ENCODE measurements around the gene TBC1D20.

TBC1D20 gene

DNA sequence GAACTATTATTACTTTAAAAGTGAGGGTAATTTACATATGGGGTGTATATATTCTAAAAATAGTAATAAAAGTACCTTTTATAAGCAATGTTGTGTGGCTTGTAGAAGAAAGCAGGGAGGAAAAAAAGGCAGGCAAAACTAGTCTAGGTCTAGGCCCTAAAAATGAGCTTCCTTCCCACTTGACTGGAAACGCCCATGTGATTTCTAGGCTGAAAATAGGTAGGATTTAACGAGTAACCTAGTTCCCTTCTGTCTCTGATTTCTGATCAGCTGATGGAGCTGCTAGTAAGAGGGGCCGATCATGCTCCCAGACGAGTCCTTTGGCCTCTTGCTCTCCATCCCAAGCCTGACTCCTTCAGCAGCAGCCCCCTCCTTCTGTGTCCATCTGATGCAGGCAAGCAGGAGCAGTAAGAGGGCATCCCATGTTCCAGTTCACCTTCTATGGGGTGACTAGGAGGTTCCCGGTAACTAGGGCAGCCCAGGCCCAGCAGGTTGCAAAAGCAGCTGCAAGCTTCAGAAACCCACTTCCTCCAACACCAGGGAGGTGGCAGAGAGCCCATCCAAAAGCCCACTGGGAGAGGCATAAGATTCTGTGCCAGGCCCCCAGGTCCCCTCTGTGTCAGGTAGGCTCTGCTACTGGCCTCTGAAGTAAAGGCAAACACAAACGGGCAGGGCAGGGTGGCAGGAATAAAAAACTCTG lies 24.4 kb downstream of the TBC1D20 start:
- DNase-seq: no peak

GRCh38 chr20:436476-436875 lies 25.9 kb downstream of the TBC1D20 start:
- no peak for DNase-seq

- no peak for DNase-seq
Measured at GRCh38 chr20:435558-435957, 26.8 kb downstream of the TBC1D20 start.

DNA sequence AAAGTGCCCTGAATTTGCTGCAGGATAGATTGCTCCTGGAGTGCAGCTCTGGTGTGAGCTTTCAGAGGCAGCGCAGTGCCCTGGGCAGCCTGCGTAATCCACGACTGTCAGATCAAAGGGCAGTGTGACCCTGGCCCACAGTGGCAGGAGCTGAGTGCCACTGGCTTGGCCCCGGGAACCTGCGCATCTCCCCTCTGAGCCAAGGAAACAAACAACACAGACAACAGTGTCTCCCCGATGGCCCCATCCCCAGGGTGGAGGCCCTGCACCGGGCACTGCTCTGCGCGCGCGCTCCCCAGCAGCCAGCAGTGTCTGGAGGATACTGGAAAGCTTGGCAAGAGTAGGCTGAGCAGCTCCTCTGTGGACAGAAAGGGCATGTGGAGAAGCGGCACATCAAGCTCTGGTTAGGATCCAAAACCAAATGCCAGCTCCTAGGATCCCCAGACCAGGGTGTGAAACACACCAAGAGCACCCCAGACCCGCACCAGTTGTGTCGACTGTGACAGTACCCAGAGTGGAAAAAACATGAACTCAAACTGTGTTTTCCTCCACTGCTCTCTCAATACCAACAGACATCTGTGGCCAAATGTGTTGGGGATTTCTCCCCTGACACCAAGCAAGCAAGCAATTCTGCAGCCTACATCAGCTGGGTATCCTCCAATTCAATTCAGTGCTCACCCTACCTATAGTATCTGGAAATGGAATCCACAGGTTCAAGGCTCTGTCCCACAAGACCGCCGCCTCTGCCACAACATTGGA lies 27.5 kb downstream of the TBC1D20 start:
- no peak for DNase-seq

GRCh38 chr20:434221-434620 lies 28.1 kb downstream of the TBC1D20 start:
- DNase-seq: no peak

DNA sequence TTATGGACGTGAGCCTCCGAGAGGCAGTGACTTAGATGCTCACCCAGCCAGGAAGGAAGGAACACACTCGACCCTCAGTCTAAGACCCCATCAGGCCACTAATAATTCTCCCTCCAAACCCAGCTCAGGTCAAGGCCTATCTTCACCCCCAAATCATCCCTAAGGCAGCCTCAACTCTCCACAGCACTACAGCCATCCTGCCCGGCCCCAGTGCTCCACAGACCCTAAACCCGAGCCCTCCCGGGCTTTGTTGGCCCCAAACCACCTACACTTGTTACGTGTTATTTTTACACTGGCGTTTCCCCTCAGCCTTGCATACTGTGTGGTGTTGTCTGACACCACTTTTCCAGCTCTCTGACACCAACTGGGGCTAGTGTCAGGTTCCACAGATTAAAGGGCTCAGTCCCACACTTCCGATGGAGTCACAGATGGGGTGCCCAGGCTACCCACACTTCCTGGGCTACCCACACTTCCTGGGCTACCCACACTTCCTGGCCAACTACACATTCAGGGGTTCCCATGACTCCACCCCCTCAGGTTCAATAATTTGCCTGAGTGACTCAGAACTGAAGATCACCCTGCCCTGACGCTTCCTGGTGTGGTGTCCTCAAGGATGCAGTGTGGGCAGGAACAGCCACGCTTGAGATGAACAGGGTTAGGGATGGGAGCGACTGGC lies 28.9 kb downstream of the TBC1D20 start:
- no peak for DNase-seq

- no peak for DNase-seq
Measured at GRCh38 chr20:432677-433299, 29.5 kb downstream of the TBC1D20 start.

GRCh38 chr20:432208-432607 lies 30.1 kb downstream of the TBC1D20 start:
- DNase-seq: no peak

DNA sequence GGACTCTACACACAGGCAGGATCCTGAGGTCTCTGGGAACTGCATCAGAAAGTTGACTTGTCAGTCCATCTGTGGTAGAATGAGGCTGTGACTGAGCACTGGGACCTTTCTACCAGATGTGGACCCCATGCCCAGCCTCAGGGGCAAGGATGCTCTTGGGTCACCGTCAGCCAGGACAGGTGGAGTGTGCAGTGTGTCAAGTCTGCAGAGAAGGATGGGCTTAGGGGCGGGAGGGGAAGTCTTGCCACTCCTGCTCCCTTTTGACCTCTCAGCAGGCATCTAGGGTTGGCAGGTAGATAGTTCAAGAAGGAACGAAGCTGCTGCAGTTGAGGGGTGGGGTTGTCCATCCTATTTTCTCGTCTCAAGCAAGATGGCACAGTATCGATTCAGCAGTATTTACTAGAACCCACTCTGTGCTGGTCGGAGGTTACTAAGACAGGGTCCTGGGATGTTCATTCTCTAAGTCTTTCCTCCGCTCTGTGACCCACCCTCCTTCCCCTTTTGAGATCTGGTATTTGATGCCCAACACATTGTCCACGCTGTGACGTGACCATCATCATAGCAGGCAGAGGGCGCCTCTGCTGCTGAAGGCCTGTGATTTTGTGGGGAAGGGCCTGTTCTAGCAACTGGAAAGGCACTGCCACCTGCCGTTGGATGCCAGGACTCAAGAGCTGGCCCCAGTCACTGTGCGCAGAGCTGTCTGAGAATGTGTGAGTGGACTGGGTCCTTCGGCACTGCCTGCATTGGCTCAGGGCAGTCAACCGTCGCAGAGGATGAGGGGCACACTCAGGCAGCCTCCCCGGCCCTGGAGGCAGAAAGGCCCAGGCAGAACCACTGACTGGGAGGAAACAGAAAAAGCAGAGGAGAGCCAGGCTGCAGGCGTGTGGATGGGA lies 31.1 kb downstream of the TBC1D20 start:
- DNase-seq: peak; percentile 68

GRCh38 chr20:430091-430999 lies 32.0 kb downstream of the TBC1D20 start:
- DNase-seq: no peak

DNA sequence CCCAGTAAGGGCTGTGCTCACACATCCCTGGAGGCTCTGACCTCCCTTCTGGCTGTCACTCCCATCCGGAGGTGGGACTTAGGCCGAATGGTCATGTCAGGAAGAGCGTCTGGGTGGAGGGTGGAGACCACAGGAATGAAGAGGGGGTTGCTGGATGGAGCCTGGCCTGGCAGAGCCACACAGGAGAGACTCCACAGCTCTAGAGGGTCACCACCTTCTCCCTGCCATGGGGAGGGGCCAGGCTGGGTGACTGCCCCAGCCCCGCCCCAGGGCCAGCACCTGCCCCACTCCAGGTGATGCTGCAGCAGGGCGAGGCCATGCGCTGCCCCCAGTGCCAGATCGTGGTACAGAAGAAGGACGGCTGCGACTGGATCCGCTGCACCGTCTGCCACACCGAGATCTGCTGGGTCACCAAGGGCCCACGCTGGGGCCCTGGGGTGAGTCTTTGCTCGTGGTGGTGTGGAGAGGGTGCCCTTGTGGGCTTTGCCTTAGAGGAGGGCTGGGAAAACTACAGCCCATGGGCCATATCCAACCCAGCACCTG lies 33.6 kb downstream of the TBC1D20 start:
- DNase-seq: no peak

GRCh38 chr20:427849-428657 lies 34.3 kb downstream of the TBC1D20 start:
- no peak for DNase-seq

GRCh38 chr20:427401-427800 lies 34.9 kb downstream of the TBC1D20 start:
- DNase-seq: no peak

- no peak for DNase-seq
Measured at GRCh38 chr20:426566-426965, 35.8 kb downstream of the TBC1D20 start.

DNA sequence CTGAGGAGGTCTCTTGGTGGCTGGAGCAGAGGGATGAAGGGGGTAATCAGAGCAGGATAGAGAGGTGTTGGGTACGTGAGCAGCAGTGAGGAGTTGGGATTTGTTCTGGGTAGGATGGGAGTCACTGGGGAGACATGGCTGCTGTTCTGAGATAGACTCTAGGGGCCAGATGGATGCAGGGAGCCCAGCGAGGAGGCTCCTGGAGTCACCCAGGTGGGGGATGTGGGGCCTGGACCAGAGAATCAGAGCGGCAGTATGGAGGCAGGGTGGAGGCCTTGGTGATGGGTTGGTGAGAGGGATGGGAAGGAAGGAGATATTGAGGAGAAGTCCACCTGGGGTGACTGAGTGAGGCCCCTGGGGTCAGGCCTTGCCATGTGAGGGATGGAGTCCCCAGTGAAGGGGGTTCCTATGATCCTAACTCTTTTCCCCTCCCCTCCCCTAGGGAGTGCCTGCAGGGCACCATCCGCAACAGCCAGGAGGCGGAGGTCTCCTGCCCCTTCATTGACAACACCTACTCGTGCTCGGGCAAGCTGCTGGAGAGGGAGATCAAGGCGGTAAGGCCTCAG lies 40.6 kb downstream of the TBC1D20 start:
- no peak for DNase-seq

DNA sequence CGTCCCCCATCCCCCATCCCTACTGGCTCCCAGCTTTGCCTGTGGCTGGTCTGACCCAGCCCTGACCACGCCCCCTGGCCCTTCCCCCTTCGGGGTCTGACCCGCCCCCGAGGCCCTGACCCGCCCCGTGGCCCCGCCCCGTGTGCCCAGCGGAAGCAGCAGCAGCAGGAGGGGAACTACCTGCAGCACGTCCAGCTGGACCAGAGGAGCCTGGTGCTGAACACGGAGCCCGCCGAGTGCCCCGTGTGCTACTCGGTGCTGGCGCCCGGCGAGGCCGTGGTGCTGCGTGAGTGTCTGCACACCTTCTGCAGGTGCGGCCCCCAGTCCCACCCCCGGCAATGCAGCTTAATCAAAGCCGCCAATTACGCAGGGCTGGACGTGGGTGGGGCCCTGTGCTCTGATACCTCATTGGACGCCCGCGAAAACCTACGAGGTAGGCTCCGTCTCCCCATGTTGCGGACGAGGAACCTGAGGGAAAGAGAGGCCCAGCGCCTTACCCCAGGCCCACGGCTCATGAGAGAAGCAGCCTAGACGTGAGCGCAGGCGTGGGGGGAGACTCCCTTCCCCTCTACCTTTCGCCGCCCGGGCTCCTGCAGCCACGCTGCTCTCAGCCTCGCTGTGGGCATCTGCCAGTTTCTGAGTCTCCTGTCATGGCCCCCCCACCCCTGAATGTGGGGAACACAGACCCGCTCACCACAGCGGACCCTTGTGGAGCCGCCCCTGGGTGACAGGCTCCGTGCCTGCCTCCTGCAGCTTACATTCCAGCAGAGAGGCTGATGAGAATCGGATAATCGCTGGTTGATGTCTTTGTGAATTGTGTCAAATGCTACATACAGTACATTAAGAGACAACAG lies 41.4 kb downstream of the TBC1D20 start:
- DNase-seq: no peak

GRCh38 chr20:420166-420620 lies 42.1 kb downstream of the TBC1D20 start:
- DNase-seq: no peak

- DNase-seq: no peak
Measured at GRCh38 chr20:419556-420165, 42.7 kb downstream of the TBC1D20 start.

Data from NCI-H2171 (cell line).